ENCODE measurements around the gene PXN.
"Not testable (repeated sequence)": the region's sequence is repeated elsewhere in the genome, so short reads cannot be mapped to it uniquely, and the experiment has no call there.

The PXN gene

GRCh38 chr12:120239776-120240494 lies 25.6 kb downstream of the PXN start:
- Mint-ChIP-seq H3K27ac (peak overlapping the region in 2 of 3 experiments; percentile 19 to 68), H3K9me3 (no peaks in the 10 kb centered on the region), H3K4me1 (peaks cover 69% of the 10 kb centered on the region), H3K27me3 (ENCODE audit: low read depth) (no peaks in the 10 kb centered on the region), H3K4me3 (no peak overlapping the region), H3K36me3 (ENCODE audit: low read depth) (no peaks in the 10 kb centered on the region)
- no peak for TF ChIP-seq CTCF (IDR thresholded peaks at IDR 0.05; ENCODE audit: unreplicated experiment in 3 of 3)

DNA sequence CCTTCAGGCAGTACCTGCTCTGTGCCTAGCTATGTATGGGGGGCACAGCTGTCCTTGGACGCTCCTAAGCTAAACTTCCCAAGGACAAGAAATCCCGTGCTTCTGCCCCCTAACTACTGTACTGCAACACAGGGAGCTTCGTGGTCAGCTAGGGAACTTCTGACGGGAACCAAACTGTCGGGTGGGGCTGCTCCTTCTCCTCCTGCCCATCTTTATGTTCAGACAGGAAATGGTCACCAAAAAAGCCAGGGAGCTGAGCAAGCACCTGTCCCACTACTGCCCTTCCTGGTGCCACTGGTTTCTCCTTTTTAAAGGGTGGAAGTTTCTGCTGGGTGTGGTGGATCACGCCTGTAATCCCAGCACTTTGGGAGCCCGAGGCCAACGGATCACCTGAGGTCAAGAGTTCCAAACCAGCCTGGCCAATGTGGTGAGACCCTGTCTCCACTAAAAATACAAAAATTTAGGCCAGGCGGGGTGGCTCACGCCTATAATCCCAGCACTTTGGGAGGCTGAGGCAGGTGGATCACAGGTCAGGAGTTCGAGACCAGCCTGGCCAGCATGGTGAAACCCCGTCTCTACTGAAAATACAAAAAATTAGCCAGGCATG lies 26.6 kb downstream of the PXN start:
- Mint-ChIP-seq H3K27ac (peak overlapping the region in 1 of 3 experiments; percentile 26), H3K4me3 (no peak overlapping the region), H3K36me3 (ENCODE audit: low read depth) (no peaks in the 10 kb centered on the region), H3K4me1 (peaks cover 74% of the 10 kb centered on the region), H3K27me3 (ENCODE audit: low read depth) (no peaks in the 10 kb centered on the region), H3K9me3 (no peaks in the 10 kb centered on the region)
- TF ChIP-seq CTCF (IDR thresholded peaks at IDR 0.05; ENCODE audit: unreplicated experiment in 3 of 3): no peak

DNA sequence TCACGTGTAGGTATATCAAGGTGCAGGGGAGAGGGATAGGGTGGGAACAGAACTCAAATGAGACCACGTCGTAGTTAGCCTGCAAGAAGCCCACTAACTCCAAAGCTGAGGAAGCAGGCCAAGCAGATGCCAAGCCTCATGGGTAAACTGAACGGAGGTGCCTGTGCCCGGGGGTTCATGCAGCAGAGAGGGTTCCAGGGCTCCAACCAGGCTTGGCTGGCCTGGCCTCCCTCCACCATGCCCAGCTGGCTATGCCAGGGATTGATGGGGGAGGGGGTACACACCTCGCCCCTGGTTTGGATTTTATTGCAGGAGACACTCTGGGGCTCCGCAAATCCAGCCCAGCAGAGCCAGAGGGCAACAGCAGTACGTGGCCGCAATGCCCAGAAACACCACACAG lies 27.3 kb downstream of the PXN start:
- Mint-ChIP-seq H3K4me3 (no peak overlapping the region), H3K27ac (peak overlapping the region in 2 of 3 experiments; percentile 59 to 64), H3K36me3 (ENCODE audit: low read depth) (no peaks in the 10 kb centered on the region), H3K27me3 (ENCODE audit: low read depth) (no peaks in the 10 kb centered on the region), H3K9me3 (no peaks in the 10 kb centered on the region), H3K4me1 (peaks cover 76% of the 10 kb centered on the region)
- TF ChIP-seq CTCF (IDR thresholded peaks at IDR 0.05; ENCODE audit: unreplicated experiment in 3 of 3): no peak

DNA sequence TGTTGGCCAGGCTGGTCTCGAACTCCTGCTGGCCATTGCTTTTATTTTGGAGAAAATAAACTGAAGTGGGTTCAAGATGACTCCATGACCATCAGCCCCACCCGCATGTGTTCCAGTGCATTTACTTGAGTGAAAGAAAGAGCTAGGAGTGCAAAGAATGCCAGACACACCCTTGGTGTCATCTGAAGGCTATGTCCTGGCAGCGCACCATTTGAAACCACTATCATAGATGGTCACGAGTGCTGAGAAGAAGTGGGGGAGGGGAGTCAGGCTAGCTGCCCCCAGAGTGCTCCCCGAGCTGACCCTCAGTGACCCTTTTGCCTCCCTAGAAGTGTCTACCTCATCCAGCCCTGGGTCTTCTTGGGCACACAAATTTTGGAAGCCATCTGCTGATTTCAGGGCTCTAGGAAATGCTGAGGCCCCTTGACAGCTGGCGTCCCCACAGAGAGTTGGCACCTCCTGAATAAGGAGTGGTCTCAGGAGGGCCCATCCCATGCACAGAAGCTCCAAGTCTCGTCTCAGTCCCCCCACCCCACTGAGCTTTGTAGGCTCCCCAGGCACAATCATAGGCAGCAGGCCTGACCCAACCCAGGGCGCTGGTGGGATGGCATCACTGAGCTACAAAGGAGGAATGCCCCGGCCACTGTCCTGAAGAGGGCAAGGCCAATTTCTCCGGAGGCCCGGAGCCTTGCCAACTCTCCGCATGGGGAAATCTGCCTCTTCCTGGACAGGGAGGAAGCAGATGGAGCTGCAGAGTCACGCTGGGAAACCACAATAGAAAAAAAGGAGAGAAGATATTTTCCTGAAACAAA lies 28.0 kb downstream of the PXN start:
- H3K36me3 Mint-ChIP-seq (ENCODE audit: low read depth): no peaks in the 10 kb centered on the region
- H3K27me3 Mint-ChIP-seq (ENCODE audit: low read depth): no peaks in the 10 kb centered on the region
- H3K27ac Mint-ChIP-seq: peak overlapping the region; percentile 22 to 64 (median 59)
- H3K4me3 Mint-ChIP-seq: no peak overlapping the region
- H3K4me1 Mint-ChIP-seq: peaks cover 78% of the 10 kb centered on the region
- no peak for TF ChIP-seq CTCF (IDR thresholded peaks at IDR 0.05; ENCODE audit: unreplicated experiment in 3 of 3)
- H3K9me3 Mint-ChIP-seq: no peaks in the 10 kb centered on the region

GRCh38 chr12:120236809-120237208 lies 28.7 kb downstream of the PXN start:
- Mint-ChIP-seq H3K4me1 (peaks cover 79% of the 10 kb centered on the region), H3K27ac (peak overlapping the region in 1 of 3 experiments; percentile 64)
- not testable (repeated sequence) for H3K27me3 Mint-ChIP-seq (ENCODE audit: low read depth); H3K36me3 Mint-ChIP-seq (ENCODE audit: low read depth); H3K4me3 Mint-ChIP-seq; H3K9me3 Mint-ChIP-seq
